ENCODE results near the gene GRHL1. TPM values are rescaled to one million over a fixed set of nuclear protein-coding genes. Genes with fewer than 3 reads are reported as not detected.
"Not testable (repeated sequence)": the region's sequence is repeated elsewhere in the genome, so short reads cannot be mapped to it uniquely, and the experiment has no call there.

Gene GRHL1
- total RNA-seq, 2 experiments from 2014 or later: 0.69 to 0.79 TPM

GRCh38 chr2:10009271-10009810, 57.8 kb downstream of the GRHL1 start:
- Mint-ChIP-seq H3K4me3 (no peak overlapping the region), H3K27ac (no peak overlapping the region), H3K36me3 (ENCODE audit: low read depth) (no peaks in the 10 kb centered on the region), H3K4me1 (ENCODE audit: low read depth) (no peaks in the 10 kb centered on the region), H3K27me3 (ENCODE audit: low read depth) (peaks cover 31% of the 10 kb centered on the region), H3K9me3 (no peaks in the 10 kb centered on the region)
- intact Hi-C loops (cut with micrococcal nuclease): no loop called here
- no peak for DNase-seq
- CTCF ChIA-PET: interaction anchor here (1.0 to 1.4 kb wide), 2 partner anchors 23 to 25 kb away, joined by 4 read pairs; no protein-coding TSS in a partner anchor

DNA sequence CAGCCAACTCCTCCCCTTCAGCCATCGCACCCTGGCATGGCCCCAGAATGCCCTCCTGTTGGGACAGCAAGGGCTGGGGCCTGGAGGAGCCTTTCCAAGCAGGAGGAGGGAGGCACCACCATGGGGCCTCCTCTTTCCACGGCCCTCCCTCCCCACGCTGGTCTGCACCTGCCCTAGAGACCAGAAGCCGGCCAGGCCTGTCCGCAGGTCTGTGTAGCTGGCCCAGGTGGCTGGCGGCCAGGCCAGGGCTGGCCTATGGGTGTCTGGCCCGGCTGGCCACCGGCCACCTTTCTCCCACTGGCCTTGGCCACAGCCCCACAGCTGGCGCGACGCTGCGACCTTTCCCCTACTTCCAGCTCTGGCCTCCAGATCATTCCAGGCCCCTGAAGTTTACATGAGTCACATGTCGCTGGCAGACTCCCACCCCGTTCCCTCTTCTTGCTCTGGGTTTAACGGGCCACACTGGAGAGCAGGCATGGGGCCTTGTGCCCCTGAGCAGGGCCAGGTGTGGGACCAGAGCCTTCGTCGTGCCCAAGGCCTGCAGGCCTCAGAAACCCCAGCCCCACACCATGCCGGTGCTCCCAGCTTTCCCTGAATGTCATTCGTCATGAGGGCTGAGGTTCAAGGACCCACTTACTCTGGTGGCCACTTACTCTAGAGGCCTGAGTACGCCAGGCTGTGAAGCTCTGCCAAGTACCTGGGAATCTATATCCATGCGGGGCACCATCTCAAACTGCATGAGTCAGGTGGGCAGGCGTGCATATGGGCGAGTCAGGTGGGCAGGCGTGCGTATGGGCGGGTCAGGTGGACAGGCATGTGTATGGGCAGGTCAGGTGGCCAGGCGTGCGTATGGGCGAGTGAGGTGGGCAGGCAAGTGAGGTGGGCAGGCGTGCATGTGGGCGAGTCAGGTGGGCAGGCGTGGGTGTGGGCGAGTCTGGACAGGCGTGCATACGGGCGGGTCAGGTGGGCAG, 58.6 kb downstream of the GRHL1 start:
- CTCF ChIA-PET: interaction anchor here (1.0 kb wide), 1 partner anchor 26 kb away, joined by 4 read pairs; no protein-coding TSS in a partner anchor

DNA sequence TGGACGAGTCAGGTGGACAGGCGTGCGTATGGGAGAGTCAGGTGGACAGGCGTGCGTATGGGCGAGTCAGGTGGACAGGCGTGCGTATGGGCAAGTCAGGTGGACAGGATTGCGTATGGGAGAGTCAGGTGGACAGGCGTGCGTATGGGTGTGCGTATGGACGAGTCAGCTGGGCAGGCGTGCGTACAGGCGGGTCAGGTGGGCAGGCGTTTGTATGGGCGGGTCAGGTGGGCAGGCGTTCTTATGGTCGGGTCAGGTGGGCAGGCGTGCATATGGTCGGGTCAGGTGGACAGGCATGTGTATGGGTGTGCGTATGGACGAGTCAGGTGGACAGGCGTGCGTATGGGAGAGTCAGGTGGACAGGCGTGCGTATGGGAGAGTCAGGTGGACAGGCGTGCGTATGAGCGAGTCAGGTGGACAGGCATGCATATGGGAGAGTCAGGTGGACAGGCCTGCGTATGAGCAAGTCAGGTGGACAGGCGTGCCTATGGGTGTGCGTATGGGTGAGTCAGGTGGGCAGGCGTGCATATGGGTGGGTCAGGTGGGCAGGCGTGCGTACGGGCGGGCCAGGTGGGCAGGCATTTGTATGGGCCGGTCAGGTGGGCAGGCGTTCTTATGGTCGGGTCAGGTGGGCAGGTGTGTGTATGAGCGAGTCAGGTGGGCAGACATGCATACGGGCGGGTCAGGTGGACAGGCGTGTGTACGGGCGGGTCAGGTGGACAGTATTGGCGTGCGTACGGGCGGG, 59.5 kb downstream of the GRHL1 start:
- H3K27me3 Mint-ChIP-seq (ENCODE audit: low read depth): peaks cover 24% of the 10 kb centered on the region
- H3K4me1 Mint-ChIP-seq (ENCODE audit: low read depth); intact Hi-C loops (cut with micrococcal nuclease); CTCF ChIA-PET; H3K27ac Mint-ChIP-seq; DNase-seq; H3K36me3 Mint-ChIP-seq (ENCODE audit: low read depth); H3K9me3 Mint-ChIP-seq; H3K4me3 Mint-ChIP-seq: not testable (repeated sequence)

More for the DNA sequence above, 58.6 kb downstream of the GRHL1 start:
- Mint-ChIP-seq H3K4me3 (no peak overlapping the region), H3K9me3 (no peaks in the 10 kb centered on the region), H3K27me3 (ENCODE audit: low read depth) (peaks cover 31% of the 10 kb centered on the region), H3K4me1 (ENCODE audit: low read depth) (no peaks in the 10 kb centered on the region), H3K27ac (no peak overlapping the region), H3K36me3 (ENCODE audit: low read depth) (no peaks in the 10 kb centered on the region)
- intact Hi-C loops (cut with micrococcal nuclease): no loop called here
- DNase-seq: no peak

GRCh38 chr2:10011606-10012325, 60.3 kb downstream of the GRHL1 start:
- H3K4me1 Mint-ChIP-seq (ENCODE audit: low read depth); intact Hi-C loops (cut with micrococcal nuclease); H3K9me3 Mint-ChIP-seq; H3K27ac Mint-ChIP-seq; DNase-seq; H3K4me3 Mint-ChIP-seq; CTCF ChIA-PET; H3K36me3 Mint-ChIP-seq (ENCODE audit: low read depth): not testable (repeated sequence)
- peaks cover 19% of the 10 kb centered on the region for H3K27me3 Mint-ChIP-seq (ENCODE audit: low read depth)

DNA sequence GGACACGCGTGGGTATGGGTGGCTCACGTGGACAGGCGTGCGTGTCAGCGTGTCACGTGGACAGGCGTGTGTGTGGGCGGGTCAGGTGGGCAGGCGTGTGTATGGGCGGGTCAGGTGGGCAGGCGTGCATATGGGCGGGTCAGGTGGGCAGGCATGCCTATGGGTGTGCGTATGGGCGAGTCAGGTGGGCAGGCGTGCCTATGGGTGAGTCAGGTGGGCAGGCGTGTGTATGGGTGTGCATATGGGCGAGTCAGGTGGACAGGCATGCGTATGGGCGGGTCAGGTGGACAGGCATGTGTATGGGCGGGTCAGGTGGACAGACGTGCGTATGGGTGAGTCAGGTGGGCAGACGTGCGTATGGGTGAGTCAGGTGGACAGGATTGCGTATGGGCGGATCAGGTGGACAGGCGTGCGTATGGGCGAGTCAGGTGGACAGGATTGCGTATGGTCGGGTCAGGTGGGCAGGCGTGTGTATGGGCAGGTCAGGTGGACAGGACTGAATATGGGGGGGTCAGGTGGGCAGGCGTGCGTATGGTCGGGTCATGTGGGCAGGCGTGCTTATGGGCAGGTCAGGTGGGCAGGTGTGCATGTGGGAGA, 61.0 kb downstream of the GRHL1 start:
- intact Hi-C loops (cut with micrococcal nuclease); H3K36me3 Mint-ChIP-seq (ENCODE audit: low read depth); CTCF ChIA-PET: not testable (repeated sequence)

GRCh38 chr2:10012963-10013461, 61.5 kb downstream of the GRHL1 start:
- intact Hi-C loops (cut with micrococcal nuclease): no loop called here
- no peak for DNase-seq
- Mint-ChIP-seq H3K36me3 (ENCODE audit: low read depth) (no peaks in the 10 kb centered on the region), H3K9me3 (peaks cover 9% of the 10 kb centered on the region), H3K4me3 (no peak overlapping the region), H3K4me1 (ENCODE audit: low read depth) (no peaks in the 10 kb centered on the region), H3K27ac (no peak overlapping the region), H3K27me3 (ENCODE audit: low read depth) (peaks cover 10% of the 10 kb centered on the region)
- CTCF ChIA-PET: no interaction called here

More for the DNA sequence above, 61.0 kb downstream of the GRHL1 start:
- not testable (repeated sequence) for H3K27ac Mint-ChIP-seq; H3K9me3 Mint-ChIP-seq; DNase-seq; H3K4me3 Mint-ChIP-seq; H3K4me1 Mint-ChIP-seq (ENCODE audit: low read depth)
- H3K27me3 Mint-ChIP-seq (ENCODE audit: low read depth): peaks cover 14% of the 10 kb centered on the region

DNA sequence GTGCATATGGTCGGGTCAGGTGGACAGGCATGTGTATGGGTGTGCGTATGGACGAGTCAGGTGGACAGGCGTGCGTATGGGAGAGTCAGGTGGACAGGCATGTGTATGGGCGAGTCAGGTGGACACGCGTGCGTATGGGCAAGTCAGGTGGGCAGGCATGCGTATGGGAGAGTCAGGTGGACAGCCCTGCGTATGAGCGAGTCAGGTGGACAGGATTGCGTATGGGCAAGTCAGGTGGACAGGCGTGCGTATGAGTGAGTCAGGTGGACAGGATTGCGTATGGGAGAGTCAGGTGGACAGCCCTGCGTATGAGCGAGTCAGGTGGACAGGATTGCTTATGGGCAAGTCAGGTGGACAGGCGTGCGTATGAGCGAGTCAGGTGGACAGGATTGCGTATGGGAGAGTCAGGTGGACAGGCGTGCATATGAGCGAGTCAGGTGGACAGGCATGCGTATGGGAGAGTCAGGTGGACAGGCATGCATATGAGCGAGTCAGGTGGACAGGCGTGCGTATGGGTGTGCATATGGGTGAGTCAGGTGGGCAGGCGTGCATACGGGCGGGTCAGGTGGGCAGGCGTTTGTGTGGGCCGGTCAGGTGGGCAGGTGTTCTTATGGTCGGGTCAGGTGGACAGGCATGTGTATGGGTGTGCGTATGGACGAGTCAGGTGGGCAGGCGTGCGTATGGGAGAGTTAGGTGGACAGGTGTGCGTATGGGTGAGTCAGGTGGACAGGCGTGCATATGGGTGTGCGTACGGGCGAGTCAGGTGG, 62.3 kb downstream of the GRHL1 start:
- H3K27ac Mint-ChIP-seq; DNase-seq; H3K4me3 Mint-ChIP-seq; H3K9me3 Mint-ChIP-seq; H3K27me3 Mint-ChIP-seq (ENCODE audit: low read depth); H3K4me1 Mint-ChIP-seq (ENCODE audit: low read depth); CTCF ChIA-PET; H3K36me3 Mint-ChIP-seq (ENCODE audit: low read depth); intact Hi-C loops (cut with micrococcal nuclease): not testable (repeated sequence)

GRCh38 chr2:10014418-10015190, 63.1 kb downstream of the GRHL1 start:
- CTCF ChIA-PET: no interaction called here
- DNase-seq: no peak
- H3K4me3 Mint-ChIP-seq: no peak overlapping the region
- H3K27ac Mint-ChIP-seq: no peak overlapping the region
- H3K4me1 Mint-ChIP-seq (ENCODE audit: low read depth): no peaks in the 10 kb centered on the region
- intact Hi-C loops (cut with micrococcal nuclease): no loop called here
- no peaks in the 10 kb centered on the region for H3K36me3 Mint-ChIP-seq (ENCODE audit: low read depth)
- peaks cover 2% of the 10 kb centered on the region for H3K27me3 Mint-ChIP-seq (ENCODE audit: low read depth)
- H3K9me3 Mint-ChIP-seq: peaks cover 9% of the 10 kb centered on the region

DNA sequence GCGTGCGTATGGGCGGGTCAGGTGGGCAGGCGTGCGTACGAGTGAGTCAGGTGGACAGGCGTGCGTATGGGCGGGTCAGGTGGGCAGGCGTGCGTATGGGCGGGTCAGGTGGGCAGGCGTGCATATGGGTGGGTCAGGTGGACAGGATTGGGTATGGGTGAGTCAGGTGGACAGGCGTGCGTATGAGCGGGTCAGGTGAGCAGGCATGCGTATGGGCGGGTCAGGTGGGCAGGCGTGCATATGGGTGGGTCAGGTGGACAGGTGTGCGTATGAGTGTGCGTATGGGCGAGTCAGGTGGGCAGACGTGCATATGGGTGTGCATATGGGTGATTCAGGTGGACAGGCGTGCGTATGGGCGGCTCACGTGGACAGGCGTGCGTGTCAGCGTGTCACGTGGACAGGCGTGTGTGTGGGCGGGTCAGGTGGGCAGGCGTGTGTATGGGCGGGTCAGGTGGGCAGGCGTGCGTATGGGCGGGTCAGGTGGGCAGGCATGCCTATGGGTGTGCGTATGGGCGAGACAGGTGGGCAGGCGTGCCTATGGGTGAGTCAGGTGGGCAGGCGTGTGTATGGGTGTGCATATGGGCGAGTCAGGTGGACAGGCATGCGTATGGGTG, 64.0 kb downstream of the GRHL1 start:
- H3K4me1 Mint-ChIP-seq (ENCODE audit: low read depth); DNase-seq; H3K27me3 Mint-ChIP-seq (ENCODE audit: low read depth); H3K4me3 Mint-ChIP-seq; H3K9me3 Mint-ChIP-seq; CTCF ChIA-PET; H3K36me3 Mint-ChIP-seq (ENCODE audit: low read depth); intact Hi-C loops (cut with micrococcal nuclease); H3K27ac Mint-ChIP-seq: not testable (repeated sequence)

DNA sequence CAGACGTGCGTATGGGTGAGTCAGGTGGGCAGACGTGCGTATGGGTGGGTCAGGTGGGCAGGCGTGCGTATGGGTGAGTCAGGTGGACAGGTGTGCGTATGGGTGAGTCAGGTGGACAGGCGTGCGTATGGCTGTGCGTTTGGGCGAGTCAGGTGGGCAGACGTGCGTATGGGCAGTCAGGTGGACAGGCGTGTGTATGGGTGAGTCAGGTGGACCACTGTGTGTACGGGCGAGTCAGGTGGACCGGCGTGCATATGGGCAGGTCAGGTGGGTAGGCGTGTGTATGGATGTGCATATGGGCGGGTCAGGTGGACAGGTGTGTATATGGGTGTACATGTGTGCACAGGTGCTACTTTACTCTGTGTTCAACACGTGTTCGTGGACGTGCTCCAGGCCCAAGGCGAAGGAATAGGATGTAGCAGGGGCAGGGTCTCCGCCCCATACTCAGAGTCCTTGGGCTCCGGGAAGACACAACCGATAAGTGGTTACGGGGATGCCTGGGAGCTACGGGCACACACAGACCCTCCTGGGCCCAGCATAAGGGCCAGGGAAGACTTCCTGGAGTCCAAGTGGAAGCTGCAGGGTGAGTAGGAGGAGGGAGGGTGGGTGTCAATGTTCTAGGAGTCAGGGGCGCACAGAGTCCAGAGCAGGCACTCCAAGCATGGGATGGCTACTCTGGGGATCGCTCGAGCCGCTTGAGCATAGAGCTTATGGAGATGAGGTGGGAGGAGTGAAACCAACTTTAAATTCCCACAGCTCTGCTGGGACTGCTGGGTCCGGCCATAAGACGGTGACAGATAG, 64.7 kb downstream of the GRHL1 start:
- no peaks in the 10 kb centered on the region for H3K27me3 Mint-ChIP-seq (ENCODE audit: low read depth)
- H3K36me3 Mint-ChIP-seq (ENCODE audit: low read depth): no peaks in the 10 kb centered on the region
- no peak overlapping the region for H3K4me3 Mint-ChIP-seq
- intact Hi-C loops (cut with micrococcal nuclease): no loop called here
- DNase-seq: no peak
- H3K4me1 Mint-ChIP-seq (ENCODE audit: low read depth): no peaks in the 10 kb centered on the region
- no peak overlapping the region for H3K27ac Mint-ChIP-seq
- peaks cover 9% of the 10 kb centered on the region for H3K9me3 Mint-ChIP-seq
- CTCF ChIA-PET: no interaction called here

Data from activated naive CD4-positive, alpha-beta T cell treated with anti-CD3 and anti-CD28 coated beads for 36 hours (primary cell).